Measurements from ENCODE around the gene TSC1. TPM values are rescaled to one million over a fixed set of nuclear protein-coding genes. Genes with fewer than 3 reads are reported as not detected.

Gene TSC1
- polyA plus RNA-seq, 2 of the 4 experiments (the other 2 are of a cell fraction), result 15.2 to 37.9 TPM

DNA sequence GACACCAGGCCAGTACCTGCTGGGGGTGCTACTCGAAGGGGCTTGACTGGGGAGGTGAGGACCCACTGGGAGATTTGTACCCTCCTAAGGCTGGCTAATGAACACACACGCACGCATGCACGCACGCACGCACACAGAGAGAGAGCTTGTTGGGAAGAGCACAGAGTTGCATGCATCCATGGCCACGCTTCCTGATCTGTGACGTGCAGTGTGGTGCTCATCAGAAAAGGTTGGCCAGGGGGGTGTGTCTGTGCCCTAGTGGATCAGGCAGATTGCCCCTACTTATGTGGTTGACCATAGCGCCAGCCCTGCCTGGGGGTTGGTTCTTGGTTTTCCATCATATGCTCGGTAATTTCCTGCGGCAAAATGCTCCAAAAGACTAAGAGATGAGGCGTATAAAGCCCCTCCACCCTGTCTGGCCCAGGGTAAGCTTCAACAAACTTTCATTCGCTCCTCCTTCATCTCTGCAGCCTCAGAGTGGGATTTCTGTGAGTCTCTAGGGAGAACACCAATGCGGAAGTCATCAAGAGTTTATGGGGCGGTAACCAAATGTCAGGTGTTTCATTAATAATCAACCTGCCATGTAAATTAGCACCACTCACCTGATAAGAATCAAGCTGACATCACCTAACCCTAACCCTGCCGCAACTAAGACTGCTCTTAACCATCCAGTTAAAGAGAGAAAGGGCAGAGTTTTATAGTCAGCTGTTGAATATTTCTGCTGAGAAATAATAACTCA lies 26.1 kb upstream of the TSC1 start (continued):
- TF ChIP-seq, protein P1, sequence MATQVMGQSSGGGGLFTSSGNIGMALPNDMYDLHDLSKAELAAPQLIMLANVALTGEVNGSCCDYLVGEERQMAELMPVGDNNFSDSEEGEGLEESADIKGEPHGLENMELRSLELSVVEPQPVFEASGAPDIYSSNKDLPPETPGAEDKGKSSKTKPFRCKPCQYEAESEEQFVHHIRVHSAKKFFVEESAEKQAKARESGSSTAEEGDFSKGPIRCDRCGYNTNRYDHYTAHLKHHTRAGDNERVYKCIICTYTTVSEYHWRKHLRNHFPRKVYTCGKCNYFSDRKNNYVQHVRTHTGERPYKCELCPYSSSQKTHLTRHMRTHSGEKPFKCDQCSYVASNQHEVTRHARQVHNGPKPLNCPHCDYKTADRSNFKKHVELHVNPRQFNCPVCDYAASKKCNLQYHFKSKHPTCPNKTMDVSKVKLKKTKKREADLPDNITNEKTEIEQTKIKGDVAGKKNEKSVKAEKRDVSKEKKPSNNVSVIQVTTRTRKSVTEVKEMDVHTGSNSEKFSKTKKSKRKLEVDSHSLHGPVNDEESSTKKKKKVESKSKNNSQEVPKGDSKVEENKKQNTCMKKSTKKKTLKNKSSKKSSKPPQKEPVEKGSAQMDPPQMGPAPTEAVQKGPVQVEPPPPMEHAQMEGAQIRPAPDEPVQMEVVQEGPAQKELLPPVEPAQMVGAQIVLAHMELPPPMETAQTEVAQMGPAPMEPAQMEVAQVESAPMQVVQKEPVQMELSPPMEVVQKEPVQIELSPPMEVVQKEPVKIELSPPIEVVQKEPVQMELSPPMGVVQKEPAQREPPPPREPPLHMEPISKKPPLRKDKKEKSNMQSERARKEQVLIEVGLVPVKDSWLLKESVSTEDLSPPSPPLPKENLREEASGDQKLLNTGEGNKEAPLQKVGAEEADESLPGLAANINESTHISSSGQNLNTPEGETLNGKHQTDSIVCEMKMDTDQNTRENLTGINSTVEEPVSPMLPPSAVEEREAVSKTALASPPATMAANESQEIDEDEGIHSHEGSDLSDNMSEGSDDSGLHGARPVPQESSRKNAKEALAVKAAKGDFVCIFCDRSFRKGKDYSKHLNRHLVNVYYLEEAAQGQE (IDR thresholded peaks at IDR 0.05), result no peak
- TF ChIP-seq ZFP36 (IDR thresholded peaks at IDR 0.05; ENCODE audit: borderline replicate concordance, partially characterized antibody), result no peak

- ATAC-seq (no peak), DNase-seq (ENCODE audit: low read depth in 1 of 2, low spot score in 1 of 2) (no peak), FAIRE-seq (no peak)
- ChIA-PET POLR2A (no interaction called here), CTCF (interaction anchor here (1.3 to 6.9 kb wide), 3 partner anchors 9 to 68 kb away, joined by 7 to 48 read pairs (median 34); partner anchors contain the start of gene GFI1B)
- H3K4me2 ChIP-seq, result no peak overlapping the region
- no peak overlapping the region for H3K27ac ChIP-seq
- H3K9me3 ChIP-seq, result no peaks in the 10 kb centered on the region
- no peaks in the 10 kb centered on the region for H3K4me1 ChIP-seq
- TF ChIP-seq ESRRA (IDR thresholded peaks at IDR 0.05; ENCODE audit: borderline replicate concordance, low read length) (no peak), RCOR1 (IDR thresholded peaks at IDR 0.05; ENCODE audit: low read depth, low read length) (no peak), MYC (IDR thresholded peaks at IDR 0.05; ENCODE audit: borderline replicate concordance, low read length) (no peak), HDAC2 (IDR thresholded peaks at IDR 0.05) (no peak), GATA3 (IDR thresholded peaks at IDR 0.05; ENCODE audit: borderline replicate concordance) (no peak), HMGXB4 (CRISPR knock-in tag; IDR thresholded peaks at IDR 0.05; ENCODE audit: borderline replicate concordance) (no peak), NPAS2 (CRISPR knock-in tag; IDR thresholded peaks at IDR 0.05; ENCODE audit: borderline replicate concordance) (no peak), ZNF302 (CRISPR knock-in tag; IDR thresholded peaks at IDR 0.05) (no peak), PHF8 (IDR thresholded peaks at IDR 0.05; ENCODE audit: borderline replicate concordance, low read depth) (no peak), JUNB (IDR thresholded peaks at IDR 0.05) (no peak), RNF2 (IDR thresholded peaks at IDR 0.05; ENCODE audit: borderline replicate concordance, low read depth) (no peak), EP300 (IDR thresholded peaks at IDR 0.05) (no peak), EHF (CRISPR knock-in tag; IDR thresholded peaks at IDR 0.05) (no peak), USF2 (IDR thresholded peaks at IDR 0.05) (no peak)
- TF ChIP-seq, protein P2, sequence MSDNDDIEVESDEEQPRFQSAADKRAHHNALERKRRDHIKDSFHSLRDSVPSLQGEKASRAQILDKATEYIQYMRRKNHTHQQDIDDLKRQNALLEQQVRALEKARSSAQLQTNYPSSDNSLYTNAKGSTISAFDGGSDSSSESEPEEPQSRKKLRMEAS (IDR thresholded peaks at IDR 0.05), result no peak
- TF ChIP-seq, protein P3, sequence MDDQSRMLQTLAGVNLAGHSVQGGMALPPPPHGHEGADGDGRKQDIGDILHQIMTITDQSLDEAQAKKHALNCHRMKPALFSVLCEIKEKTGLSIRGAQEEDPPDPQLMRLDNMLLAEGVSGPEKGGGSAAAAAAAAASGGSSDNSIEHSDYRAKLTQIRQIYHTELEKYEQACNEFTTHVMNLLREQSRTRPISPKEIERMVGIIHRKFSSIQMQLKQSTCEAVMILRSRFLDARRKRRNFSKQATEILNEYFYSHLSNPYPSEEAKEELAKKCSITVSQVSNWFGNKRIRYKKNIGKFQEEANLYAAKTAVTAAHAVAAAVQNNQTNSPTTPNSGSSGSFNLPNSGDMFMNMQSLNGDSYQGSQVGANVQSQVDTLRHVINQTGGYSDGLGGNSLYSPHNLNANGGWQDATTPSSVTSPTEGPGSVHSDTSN (IDR thresholded peaks at IDR 0.05), result no peak
- 57% methylated on average over 7 of the region's 7 CpGs for WGBS (ENCODE audit: missing lambda C conversion rate)
- H3K4me3 ChIP-seq, result no peak overlapping the region
Observed at GRCh38 chr9:132969783-132970182, 25.4 kb upstream of the TSC1 start.
